SK-N-SH treated with all-trans-retinoic acid at 6 μM for 48 hours (cell line): ENCODE data around the gene BABAM2.

Experiments used
- ATAC-seq: fragments of 200-7000 bp; cut with Tn5 transposase; 3 replicates; pipeline ENCODE4 v1.9.1; 2020; ENCODE audit warnings: mild to moderate bottlenecking, moderate library complexity
- ARNTL ChIP-seq: fragments of 450-650 bp; formaldehyde crosslinking; IDR thresholded peaks from 2 replicates; pipeline ENCODE4 v1.5.0; 2020; ENCODE audit warnings: low read depth, mild to moderate bottlenecking, moderate library complexity, borderline replicate concordance
- BACH2 ChIP-seq: fragments of 250-450 bp; sonication (Bioruptor Pico); IDR thresholded peaks from 2 replicates; pipeline ENCODE4 v1.9.0; 2021; ENCODE audit warnings: mild to moderate bottlenecking, borderline replicate concordance
- CREB5 ChIP-seq: fragments of 250-450 bp; sonication (Bioruptor Pico); IDR thresholded peaks from 2 replicates; pipeline ENCODE4 v1.5.1; 2020; ENCODE audit warnings: low read depth, mild to moderate bottlenecking, moderate library complexity
- CSDC2 ChIP-seq: fragments of 250-450 bp; sonication (Bioruptor Pico); IDR thresholded peaks from 2 replicates; pipeline ENCODE4 v1.5.0; 2020; ENCODE audit warnings: mild to moderate bottlenecking, moderate library complexity
- ESRRG ChIP-seq: fragments of 250-450 bp; sonication (Bioruptor Pico); IDR thresholded peaks from 2 replicates; pipeline ENCODE4 v1.6.1; 2021; ENCODE audit warnings: mild to moderate bottlenecking
- GLIS3 ChIP-seq: fragments of 250-450 bp; sonication (Bioruptor Pico); IDR thresholded peaks from 2 replicates; pipeline ENCODE4 v1.5.0; 2020; ENCODE audit warnings: mild to moderate bottlenecking, moderate library complexity
- ISL1 ChIP-seq: fragments of 250-450 bp; sonication (Bioruptor Pico); IDR thresholded peaks from 2 replicates; pipeline ENCODE4 v2.1.2; 2022; ENCODE audit warnings: mild to moderate bottlenecking, moderate library complexity
- OSR1 ChIP-seq: fragments of 250-450 bp; sonication (Bioruptor Pico); IDR thresholded peaks from 2 replicates; pipeline ENCODE4 v1.8.0; 2022; ENCODE audit warnings: moderate library complexity, mild to moderate bottlenecking, inconsistent platforms
- PPARA ChIP-seq: fragments of 250-450 bp; sonication (Bioruptor Pico); IDR thresholded peaks from 2 replicates; pipeline ENCODE4 v1.5.0; 2020; ENCODE audit warnings: mild to moderate bottlenecking, borderline replicate concordance
- TCF4 ChIP-seq: fragments of 250-450 bp; sonication (Bioruptor Pico); IDR thresholded peaks from 2 replicates; pipeline ENCODE4 v1.8.0; 2021; ENCODE audit warnings: mild to moderate bottlenecking, moderate library complexity, borderline replicate concordance
- TOX ChIP-seq: fragments of 250-450 bp; sonication (Bioruptor Pico); IDR thresholded peaks from 2 replicates; pipeline ENCODE4 v1.8.0; 2021; ENCODE audit warnings: mild to moderate bottlenecking, moderate library complexity, borderline replicate concordance
- ZC3H10 ChIP-seq: fragments of 250-450 bp; sonication (Bioruptor Pico); IDR thresholded peaks from 2 replicates; pipeline ENCODE4 v1.5.1; 2021; ENCODE audit warnings: mild to moderate bottlenecking, moderate library complexity
- ZFP3 ChIP-seq: fragments of 250-450 bp; sonication (Bioruptor Pico); IDR thresholded peaks from 2 replicates; pipeline ENCODE4 v1.5.0; 2020; ENCODE audit warnings: mild to moderate bottlenecking, moderate library complexity
- ZFP30 ChIP-seq: fragments of 450-650 bp; formaldehyde crosslinking; IDR thresholded peaks from 2 replicates; pipeline ENCODE4 v1.5.0; 2022; ENCODE audit warnings: mild to moderate bottlenecking, moderate library complexity
- ZNF565 ChIP-seq: fragments of 450-650 bp; formaldehyde crosslinking; conservative IDR thresholded peaks from 2 replicates; pipeline ENCODE4 v1.5.0; 2020; ENCODE audit warnings: low read depth, mild to moderate bottlenecking, moderate library complexity
- ZNF70 ChIP-seq: fragments of 450-650 bp; formaldehyde crosslinking; IDR thresholded peaks from 2 replicates; pipeline ENCODE4 v1.5.0; 2020; ENCODE audit warnings: mild to moderate bottlenecking, moderate library complexity
- TF ChIP-seq, protein P1 (sequence below): fragments of 250-450 bp; sonication (Bioruptor Pico); IDR thresholded peaks from 2 replicates; pipeline ENCODE4 v1.8.0; 2021; ENCODE audit warnings: low read depth, mild to moderate bottlenecking, moderate library complexity, borderline replicate concordance
- TF ChIP-seq, protein P2 (sequence below): fragments of 250-450 bp; sonication (Bioruptor Pico); IDR thresholded peaks from 2 replicates; pipeline ENCODE4 v1.8.0; 2020; ENCODE audit warnings: mild to moderate bottlenecking, moderate library complexity, borderline replicate concordance
- TF ChIP-seq, protein P3 (sequence below): fragments of 250-450 bp; sonication (Bioruptor Pico); IDR thresholded peaks from 2 replicates; pipeline ENCODE4 v1.5.0; 2020; ENCODE audit warnings: mild to moderate bottlenecking, moderate library complexity
- TF ChIP-seq, protein P4 (sequence below): fragments of 250-450 bp; sonication (Bioruptor Pico); IDR thresholded peaks from 2 replicates; pipeline ENCODE4 v1.5.1; 2021; ENCODE audit warnings: mild to moderate bottlenecking, moderate library complexity

Gene BABAM2

GRCh38 chr2:28209864-28210263 is 319.3 kb downstream of the BABAM2 start:
- no peak for ATAC-seq
- no peak for TF ChIP-seq CSDC2 (CRISPR knock-in tag)
- TF ChIP-seq, protein P1, sequence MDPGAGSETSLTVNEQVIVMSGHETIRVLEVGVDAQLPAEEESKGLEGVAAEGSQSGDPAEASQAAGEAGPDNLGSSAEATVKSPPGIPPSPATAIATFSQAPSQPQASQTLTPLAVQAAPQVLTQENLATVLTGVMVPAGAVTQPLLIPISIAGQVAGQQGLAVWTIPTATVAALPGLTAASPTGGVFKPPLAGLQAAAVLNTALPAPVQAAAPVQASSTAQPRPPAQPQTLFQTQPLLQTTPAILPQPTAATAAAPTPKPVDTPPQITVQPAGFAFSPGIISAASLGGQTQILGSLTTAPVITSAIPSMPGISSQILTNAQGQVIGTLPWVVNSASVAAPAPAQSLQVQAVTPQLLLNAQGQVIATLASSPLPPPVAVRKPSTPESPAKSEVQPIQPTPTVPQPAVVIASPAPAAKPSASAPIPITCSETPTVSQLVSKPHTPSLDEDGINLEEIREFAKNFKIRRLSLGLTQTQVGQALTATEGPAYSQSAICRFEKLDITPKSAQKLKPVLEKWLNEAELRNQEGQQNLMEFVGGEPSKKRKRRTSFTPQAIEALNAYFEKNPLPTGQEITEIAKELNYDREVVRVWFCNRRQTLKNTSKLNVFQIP (CRISPR knock-in tag), result no peak
- no peak for TF ChIP-seq ZFP3
- TF ChIP-seq TCF4, result no peak
- TF ChIP-seq ZNF70 (CRISPR knock-in tag), result no peak
- TF ChIP-seq, protein P2, sequence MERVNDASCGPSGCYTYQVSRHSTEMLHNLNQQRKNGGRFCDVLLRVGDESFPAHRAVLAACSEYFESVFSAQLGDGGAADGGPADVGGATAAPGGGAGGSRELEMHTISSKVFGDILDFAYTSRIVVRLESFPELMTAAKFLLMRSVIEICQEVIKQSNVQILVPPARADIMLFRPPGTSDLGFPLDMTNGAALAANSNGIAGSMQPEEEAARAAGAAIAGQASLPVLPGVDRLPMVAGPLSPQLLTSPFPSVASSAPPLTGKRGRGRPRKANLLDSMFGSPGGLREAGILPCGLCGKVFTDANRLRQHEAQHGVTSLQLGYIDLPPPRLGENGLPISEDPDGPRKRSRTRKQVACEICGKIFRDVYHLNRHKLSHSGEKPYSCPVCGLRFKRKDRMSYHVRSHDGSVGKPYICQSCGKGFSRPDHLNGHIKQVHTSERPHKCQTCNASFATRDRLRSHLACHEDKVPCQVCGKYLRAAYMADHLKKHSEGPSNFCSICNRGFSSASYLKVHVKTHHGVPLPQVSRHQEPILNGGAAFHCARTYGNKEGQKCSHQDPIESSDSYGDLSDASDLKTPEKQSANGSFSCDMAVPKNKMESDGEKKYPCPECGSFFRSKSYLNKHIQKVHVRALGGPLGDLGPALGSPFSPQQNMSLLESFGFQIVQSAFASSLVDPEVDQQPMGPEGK, result no peak
- TF ChIP-seq ISL1, result no peak
- no peak for TF ChIP-seq CREB5 (CRISPR knock-in tag)
- TF ChIP-seq GLIS3 (CRISPR knock-in tag), result no peak
- no peak for TF ChIP-seq BACH2 (CRISPR knock-in tag)
- TF ChIP-seq ARNTL (CRISPR knock-in tag), result no peak
- TF ChIP-seq, all 23 proteins: peak for 0

GRCh38 chr2:28210535-28210934 is 320.0 kb downstream of the BABAM2 start:
- no peak for ATAC-seq
- TF ChIP-seq ZNF565 (CRISPR knock-in tag), result no peak
- TF ChIP-seq, all 23 proteins: peak for 0

GRCh38 chr2:28216331-28216730 is 325.8 kb downstream of the BABAM2 start:
- ATAC-seq, result no peak
- TF ChIP-seq CSDC2 (CRISPR knock-in tag) (no peak), ZFP30 (no peak), OSR1 (no peak), CREB5 (CRISPR knock-in tag) (no peak), ESRRG (CRISPR knock-in tag) (no peak), ZC3H10 (CRISPR knock-in tag) (no peak), PPARA (CRISPR knock-in tag) (no peak), ISL1 (no peak), TOX (CRISPR knock-in tag) (no peak)
- TF ChIP-seq, protein P3, sequence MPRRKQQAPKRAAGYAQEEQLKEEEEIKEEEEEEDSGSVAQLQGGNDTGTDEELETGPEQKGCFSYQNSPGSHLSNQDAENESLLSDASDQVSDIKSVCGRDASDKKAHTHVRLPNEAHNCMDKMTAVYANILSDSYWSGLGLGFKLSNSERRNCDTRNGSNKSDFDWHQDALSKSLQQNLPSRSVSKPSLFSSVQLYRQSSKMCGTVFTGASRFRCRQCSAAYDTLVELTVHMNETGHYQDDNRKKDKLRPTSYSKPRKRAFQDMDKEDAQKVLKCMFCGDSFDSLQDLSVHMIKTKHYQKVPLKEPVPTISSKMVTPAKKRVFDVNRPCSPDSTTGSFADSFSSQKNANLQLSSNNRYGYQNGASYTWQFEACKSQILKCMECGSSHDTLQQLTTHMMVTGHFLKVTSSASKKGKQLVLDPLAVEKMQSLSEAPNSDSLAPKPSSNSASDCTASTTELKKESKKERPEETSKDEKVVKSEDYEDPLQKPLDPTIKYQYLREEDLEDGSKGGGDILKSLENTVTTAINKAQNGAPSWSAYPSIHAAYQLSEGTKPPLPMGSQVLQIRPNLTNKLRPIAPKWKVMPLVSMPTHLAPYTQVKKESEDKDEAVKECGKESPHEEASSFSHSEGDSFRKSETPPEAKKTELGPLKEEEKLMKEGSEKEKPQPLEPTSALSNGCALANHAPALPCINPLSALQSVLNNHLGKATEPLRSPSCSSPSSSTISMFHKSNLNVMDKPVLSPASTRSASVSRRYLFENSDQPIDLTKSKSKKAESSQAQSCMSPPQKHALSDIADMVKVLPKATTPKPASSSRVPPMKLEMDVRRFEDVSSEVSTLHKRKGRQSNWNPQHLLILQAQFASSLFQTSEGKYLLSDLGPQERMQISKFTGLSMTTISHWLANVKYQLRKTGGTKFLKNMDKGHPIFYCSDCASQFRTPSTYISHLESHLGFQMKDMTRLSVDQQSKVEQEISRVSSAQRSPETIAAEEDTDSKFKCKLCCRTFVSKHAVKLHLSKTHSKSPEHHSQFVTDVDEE (CRISPR knock-in tag), result no peak
- TF ChIP-seq, protein P4, sequence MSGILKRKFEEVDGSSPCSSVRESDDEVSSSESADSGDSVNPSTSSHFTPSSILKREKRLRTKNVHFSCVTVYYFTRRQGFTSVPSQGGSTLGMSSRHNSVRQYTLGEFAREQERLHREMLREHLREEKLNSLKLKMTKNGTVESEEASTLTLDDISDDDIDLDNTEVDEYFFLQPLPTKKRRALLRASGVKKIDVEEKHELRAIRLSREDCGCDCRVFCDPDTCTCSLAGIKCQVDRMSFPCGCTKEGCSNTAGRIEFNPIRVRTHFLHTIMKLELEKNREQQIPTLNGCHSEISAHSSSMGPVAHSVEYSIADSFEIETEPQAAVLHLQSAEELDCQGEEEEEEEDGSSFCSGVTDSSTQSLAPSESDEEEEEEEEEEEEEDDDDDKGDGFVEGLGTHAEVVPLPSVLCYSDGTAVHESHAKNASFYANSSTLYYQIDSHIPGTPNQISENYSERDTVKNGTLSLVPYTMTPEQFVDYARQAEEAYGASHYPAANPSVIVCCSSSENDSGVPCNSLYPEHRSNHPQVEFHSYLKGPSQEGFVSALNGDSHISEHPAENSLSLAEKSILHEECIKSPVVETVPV, result no peak
- TF ChIP-seq, protein P2, result no peak
